TTC549 (cell line): ENCODE data around the gene FAM151B.
"Not testable (repeated sequence)": the region's sequence is repeated elsewhere in the genome, so short reads cannot be mapped to it uniquely, and the experiment has no call there.

ENCODE experiments used
- FAIRE-seq: peaks from 2 replicates; lab custom pipeline; 2012; peaks lifted over from hg19 to GRCh38; lab: Jason Lieb, UNC

FAM151B gene

DNA sequence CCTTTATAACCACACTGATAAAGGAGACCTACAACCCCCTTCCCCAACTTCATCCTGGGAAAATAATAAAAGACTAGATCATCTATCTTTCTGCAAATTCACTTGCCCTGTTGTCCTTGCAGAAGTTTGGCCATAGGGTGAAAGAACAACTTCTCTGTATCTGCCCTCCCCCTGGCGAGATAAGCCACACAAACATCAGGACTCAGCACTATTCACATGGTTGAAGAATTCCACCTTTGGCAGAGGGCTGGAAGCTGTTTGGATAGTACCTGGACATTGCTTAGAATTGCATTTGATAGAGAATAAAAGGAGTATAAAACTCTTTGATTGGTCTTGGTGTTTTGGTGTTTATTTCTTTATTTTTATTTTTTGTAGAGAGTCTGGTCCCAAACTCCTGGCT is 16.9 kb downstream of the FAM151B start:
- FAIRE-seq = no peak

GRCh38 chr5:80507663-80508062 is 19.8 kb downstream of the FAM151B start:
- no peak for FAIRE-seq

- no peak for FAIRE-seq
Measured at GRCh38 chr5:80508844-80509243, 20.9 kb downstream of the FAM151B start.

DNA sequence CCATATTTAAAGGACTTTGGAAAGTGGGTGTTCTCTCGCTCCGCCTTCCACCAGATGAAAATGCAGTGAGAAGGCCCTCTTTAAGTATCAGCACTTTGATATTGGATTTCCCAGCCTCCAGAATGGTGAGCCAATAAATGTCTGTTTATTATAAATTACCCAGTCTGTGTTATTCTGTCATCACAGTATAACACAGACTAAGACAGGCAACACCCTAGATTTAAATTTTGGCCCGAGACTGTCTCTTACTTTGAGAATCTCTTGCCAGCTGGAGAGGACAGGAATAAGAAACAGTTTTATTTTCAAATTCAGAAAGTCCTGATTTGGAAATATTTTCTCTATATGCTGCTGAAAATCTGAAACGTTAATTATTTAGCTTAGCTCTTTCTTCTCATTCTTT is 21.5 kb downstream of the FAM151B start:
- no peak for FAIRE-seq

DNA sequence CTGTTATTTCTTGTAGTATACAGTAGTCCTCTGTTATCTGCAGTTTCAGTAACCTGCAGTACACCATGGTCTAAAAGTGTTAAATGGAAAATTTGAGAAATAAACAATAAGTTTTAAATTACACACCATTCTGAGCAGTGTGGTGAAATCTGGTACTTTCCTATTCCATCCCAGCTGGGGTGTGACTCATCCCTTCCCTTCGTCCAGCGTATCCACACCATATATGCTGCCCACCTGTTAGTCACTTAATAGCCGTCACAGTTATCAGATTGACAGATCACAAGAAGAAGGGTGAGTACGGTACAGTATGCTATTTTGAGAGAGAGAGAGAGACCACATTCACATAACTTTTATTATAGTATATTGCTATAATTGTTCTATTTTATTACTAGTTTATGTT is 28.9 kb downstream of the FAM151B start:
- FAIRE-seq = no peak

DNA sequence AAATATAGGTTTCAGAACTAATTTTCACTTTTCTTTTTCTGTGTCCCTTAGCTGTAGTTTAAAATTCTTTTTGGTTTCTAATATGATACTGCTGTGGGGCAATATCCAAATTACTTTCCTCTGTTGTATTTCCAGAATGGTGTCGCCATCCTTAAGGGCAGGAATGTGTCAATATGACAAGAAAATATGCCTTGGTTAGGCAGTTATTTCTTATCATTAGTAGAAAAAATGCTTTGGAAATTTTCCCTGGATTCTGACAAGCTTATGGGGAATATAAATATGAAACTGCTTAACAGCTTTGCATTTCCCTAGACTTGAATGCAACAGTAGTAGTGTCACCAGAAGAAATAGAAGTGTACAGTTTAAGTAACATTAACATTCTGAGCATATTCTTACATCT is 52.8 kb downstream of the FAM151B start:
- no peak for FAIRE-seq

DNA sequence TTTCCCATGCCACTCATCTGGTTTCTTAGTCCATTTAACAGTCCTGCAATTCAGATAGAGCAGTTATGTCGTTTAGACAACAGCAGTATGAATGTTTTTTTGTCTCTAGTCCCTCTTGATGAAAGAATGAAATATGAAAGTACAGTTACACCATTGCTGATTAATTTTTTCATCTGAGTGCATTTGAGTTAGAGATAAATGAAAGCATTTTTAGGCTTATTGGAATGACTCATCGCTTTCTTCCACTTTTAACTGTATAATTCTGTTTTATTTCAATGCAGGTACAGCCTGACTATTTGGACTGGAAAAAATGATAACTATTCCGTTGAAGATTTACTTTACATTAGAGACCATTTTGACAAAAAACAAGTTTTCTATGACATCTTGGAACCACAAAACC is 53.5 kb downstream of the FAM151B start:
- FAIRE-seq = no peak

GRCh38 chr5:80554646-80555045 is 66.7 kb downstream of the FAM151B start:
- no peak for FAIRE-seq

GRCh38 chr5:80555099-80555498 is 67.2 kb downstream of the FAM151B start:
- FAIRE-seq = no peak

- FAIRE-seq = no peak
Measured at GRCh38 chr5:80559244-80559643, 71.3 kb downstream of the FAM151B start.

DNA sequence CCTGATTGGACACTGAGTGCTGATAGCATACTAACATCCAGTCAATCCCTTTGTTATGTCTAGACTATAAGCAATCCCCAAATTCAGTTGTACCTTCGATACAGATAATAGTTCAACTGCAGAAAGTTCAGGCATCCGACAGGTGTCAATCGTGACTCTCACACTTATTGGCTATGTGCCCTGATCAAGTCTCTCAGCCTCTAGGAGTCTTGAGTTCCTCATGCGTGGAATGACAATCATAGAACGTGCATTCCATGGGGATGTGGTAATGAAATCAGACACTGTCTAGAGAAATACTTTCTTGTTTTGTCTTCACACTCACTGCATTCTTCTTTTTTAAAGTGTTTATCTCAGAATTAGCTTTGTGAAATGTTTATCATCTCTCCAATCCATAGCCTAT is 77.4 kb downstream of the FAM151B start:
- no peak for FAIRE-seq

DNA sequence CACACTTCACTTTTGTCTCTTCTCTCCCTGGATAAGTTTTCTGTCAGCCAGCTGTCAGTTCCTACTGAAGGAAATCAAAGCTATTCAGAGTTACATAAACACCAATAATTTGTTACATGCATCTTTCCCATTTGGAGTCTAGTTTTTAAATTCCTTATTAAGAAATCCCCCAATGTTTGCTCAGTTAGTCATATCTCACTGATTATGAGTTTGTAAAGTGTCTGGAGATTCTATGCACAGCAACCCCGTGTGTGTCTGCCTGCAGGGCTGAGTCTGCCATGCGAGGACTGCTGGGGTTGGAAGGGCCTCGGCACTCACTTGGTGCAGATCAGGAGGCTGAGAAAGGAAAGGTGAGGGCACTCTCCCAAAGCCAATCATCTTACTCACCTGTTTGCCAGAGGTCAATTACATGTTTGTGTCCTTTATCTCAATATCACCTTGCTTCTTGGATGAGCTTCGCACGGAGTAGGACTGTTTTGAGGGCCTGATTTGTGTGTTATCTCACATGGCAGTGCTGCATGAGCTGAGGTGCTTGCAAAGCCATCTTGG is 78.9 kb downstream of the FAM151B start:
- FAIRE-seq = no peak

GRCh38 chr5:80568251-80568650 is 80.4 kb downstream of the FAM151B start:
- FAIRE-seq = no peak

DNA sequence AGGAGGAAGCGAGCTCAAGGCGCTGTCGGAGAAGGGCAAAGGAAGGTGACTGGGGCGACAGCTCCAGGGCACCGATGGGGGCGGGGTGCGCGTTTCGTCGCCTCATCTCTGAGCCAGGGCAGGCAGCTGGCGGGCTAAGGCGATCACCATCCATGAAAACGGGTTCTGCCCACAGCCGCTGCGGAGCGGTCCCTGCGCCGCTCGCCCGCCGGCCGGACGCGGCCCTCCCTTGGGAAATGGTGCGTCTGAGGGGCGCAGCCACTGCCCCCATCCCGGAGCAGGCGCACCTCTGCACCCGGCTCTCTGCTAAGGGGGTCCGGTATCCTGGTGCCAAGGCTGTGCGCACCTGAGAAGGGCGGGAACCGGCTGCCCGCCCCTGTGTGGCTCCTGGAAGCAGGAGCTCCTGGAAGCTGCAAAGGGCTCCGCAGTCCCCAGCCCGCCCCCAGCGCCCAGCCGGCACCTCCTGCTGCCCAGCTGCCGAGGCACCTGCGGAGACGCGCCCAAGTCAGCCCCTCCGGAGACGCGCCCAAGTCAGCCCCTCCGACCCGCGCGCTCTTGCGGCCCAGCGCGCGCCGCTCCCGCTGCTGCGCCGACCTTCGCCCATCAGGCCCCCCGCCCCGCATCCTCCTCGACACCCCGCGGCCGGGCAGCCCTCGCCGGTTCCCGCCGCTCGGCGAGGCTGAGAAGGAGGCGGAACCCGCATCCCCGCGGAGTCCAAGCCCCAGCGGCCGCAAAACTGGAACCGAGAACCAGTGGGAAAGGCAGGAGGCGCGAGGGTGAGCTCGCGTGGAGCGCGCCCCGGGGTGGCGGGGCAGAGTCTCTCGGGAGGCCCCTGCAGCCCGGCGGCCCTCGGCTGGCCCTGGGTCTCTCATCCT is 81.4 kb downstream of the FAM151B start:
- no peak for FAIRE-seq

DNA sequence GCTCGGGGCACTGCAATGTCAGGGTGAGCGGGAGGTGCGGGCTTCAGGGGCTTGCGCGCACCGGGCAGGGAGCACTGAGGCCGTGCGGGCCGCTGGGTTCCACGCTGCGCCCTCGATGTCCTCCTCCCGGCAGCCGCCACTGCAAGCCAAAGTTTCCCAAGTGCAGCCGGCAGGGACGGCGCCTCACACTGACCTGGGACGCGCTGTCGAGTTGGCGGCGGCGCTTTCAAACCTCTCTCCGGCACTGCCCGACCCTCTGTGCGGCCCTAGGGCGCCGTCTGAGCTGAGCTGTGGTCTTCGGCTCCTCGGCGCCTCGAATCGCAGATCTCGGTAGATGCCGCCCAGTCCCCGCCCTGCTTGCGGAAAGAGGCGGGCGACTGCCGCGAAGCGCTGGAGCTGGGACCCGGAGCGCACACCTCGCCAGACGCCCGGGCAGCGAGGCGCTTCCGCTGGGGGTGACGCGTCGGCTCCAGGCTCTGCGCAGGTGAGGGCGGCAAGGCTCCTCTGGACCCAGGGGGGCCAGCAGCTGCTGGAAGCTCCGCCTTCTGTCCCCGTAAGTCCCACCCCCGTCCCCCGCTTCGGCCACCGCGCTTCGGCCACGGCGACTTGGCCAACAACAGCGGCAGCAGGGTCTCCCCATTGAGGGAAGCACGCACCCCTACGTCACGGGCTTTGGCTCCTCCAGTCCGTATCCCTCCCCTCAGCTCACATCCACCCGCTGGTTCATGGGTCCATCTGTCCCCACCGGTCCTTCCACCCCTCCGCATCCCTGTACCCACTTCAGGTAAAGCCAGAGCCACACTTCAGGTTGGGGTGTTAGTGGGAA is 82.3 kb downstream of the FAM151B start, which contains the start of gene ANKRD34B:
Gene ANKRD34B, minus strand, starts transcription at position 320 of the 826 bp plus-strand sequence. CDS start 10,261 bp downstream, outside the sequence.
- no peak for FAIRE-seq

GRCh38 chr5:80573062-80573461 is 85.2 kb downstream of the FAM151B start:
- no peak for FAIRE-seq

DNA sequence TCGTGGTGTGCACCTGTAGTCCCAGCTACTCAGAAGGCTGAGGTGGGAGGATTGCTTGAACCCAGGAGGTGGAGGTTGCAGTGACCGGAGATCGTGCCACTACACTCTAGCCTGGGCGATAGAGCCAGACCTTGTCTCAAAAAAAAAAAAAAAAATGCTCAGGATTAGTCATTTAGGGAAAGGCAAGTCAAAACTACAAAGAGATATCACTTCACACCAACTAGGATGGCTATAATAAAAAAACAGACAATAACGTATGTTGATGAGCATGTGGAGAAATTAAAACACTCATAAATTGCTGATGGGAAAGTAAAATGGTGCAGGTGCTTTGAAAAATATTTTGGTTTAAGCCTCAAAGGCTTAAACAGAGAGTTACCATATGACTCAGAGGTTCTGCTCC is 88.5 kb downstream of the FAM151B start:
- FAIRE-seq = no peak

GRCh38 chr5:80577707-80578106 is 89.8 kb downstream of the FAM151B start:
- no peak for FAIRE-seq

DNA sequence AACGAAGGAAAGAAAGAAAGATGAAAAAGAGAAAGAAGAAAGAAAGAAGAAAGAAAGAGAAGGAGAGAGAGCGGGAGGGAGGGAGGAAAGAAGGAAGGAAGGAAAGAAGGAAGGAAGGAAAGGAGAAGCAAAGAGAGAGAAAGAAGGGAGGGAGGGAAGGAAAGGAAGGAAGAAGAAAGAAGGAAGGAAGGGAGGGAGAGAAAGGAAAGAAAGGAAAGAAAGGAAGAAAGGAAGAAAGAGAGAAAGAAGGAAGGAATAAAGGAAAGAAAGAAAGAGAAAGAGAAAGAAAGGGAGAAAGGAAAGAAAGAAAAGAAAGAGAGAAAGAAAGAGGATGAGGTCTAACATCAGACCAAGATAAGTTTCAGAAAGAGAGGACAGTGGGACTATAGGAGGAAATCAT is 91.2 kb downstream of the FAM151B start:
- no peak for FAIRE-seq

DNA sequence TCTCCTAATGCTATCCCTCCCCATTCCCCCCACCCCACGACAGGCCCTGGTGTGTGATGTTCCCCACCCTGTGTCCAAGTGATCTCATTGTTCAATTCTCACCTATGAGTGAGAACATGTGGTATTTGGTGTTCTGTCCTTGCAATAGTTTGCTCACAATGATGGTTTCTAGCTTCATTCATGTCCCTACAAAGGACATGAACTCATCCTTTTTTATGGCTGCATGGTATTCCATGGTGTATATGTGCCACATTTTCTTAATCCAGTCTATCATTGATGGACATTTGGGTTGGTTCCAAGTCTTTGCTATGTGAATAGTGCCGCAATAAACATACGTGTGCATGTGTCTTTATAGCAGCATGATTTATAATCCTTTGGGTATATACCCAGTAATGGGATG is 92.4 kb downstream of the FAM151B start:
- FAIRE-seq = not testable (repeated sequence)

- no peak for FAIRE-seq
Measured at GRCh38 chr5:80584770-80585169, 96.9 kb downstream of the FAM151B start.

DNA sequence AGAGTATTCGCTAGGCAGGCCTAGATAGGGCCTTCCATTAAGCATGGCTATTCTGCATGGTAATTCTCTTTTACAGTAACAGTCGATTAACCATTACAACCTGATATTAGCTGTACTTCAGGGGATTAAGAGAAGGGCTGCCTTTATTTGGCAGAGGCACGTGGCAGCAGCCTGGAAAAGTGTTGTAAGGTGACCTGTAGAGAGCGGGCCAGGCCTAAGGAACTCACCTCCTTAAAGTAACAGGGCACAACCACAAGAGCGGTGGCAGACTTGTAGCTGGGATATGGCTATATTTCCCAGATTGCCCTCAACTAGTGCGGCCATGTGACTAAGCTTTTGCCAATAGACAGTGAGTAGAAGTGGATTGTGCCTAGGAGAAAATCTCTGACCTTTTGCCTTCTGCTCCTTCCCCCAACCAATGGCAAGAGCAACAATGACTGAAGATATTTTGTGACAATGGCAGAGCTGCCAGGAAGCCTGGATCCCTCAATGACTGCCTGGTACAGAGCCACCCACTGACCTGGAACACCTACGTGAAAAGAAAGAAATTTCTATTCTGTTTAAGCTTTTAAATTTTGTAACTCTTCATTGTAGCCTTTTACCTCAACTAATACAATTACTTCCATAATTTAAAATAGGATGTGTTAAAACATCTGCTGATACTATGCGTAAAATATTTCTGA is 101.1 kb downstream of the FAM151B start:
- FAIRE-seq = no peak
